ENCODE measurements around the gene FAM174C. TPM values are rescaled to one million over a fixed set of nuclear protein-coding genes. Genes with fewer than 3 reads are reported as not detected.

FAM174C gene
- total RNA-seq, 1 experiment from 2014 or later, result 59.4 TPM

GRCh38 chr19:1300744-1301490 lies 25.6 kb downstream of the FAM174C start:
- DNase-seq (ENCODE audit: low spot score) (no peak), ATAC-seq (no peak)
- Mint-ChIP-seq H3K27me3 (ENCODE audit: low read depth) (no peaks in the 10 kb centered on the region), H3K27ac (no peak overlapping the region), H3K36me3 (no peaks in the 10 kb centered on the region), H3K9me3 (no peaks in the 10 kb centered on the region), H3K4me1 (no peaks in the 10 kb centered on the region), H3K4me3 (no peak overlapping the region)
- ChIA-PET POLR2A (interaction anchor here (0.7 kb wide), 1 partner anchor 243 kb away, joined by 3 read pairs; no protein-coding TSS in a partner anchor), CTCF (interaction anchor here (0.9 to 1.4 kb wide), 2 partner anchors 13 to 54 kb away, joined by 3 read pairs; a partner anchor contains a TSS)
- TF ChIP-seq GRHL2 (CRISPR knock-in tag; IDR thresholded peaks at IDR 0.05; ENCODE audit: insufficient replicate concordance, severe bottlenecking) (no peak), NR3C1 (CRISPR knock-in tag; conservative IDR thresholded peaks at IDR 0.05; ENCODE audit: low read depth) (no peak), FOXK1 (CRISPR knock-in tag; IDR thresholded peaks at IDR 0.05) (no peak), TCF7 (CRISPR knock-in tag; IDR thresholded peaks at IDR 0.05; ENCODE audit: low read depth) (no peak), ETV6 (CRISPR knock-in tag; IDR thresholded peaks at IDR 0.05) (no peak), RELA (CRISPR knock-in tag; IDR thresholded peaks at IDR 0.05; ENCODE audit: borderline replicate concordance) (no peak), PRRX2 (CRISPR knock-in tag; IDR thresholded peaks at IDR 0.05) (no peak), GTF2I (CRISPR knock-in tag; conservative IDR thresholded peaks at IDR 0.05) (no peak), CREB1 (CRISPR knock-in tag; IDR thresholded peaks at IDR 0.05) (no peak)

- no peak for TF ChIP-seq AR (CRISPR knock-in tag; IDR thresholded peaks at IDR 0.05)
- TF ChIP-seq MXD4 (CRISPR knock-in tag; IDR thresholded peaks at IDR 0.05; ENCODE audit: borderline replicate concordance), result no peak
- TF ChIP-seq MAX (CRISPR knock-in tag; IDR thresholded peaks at IDR 0.05), result no peak
- TF ChIP-seq ZBTB21 (CRISPR knock-in tag; IDR thresholded peaks at IDR 0.05; ENCODE audit: borderline replicate concordance), result no peak
- no peak for TF ChIP-seq FOXK1 (CRISPR knock-in tag; IDR thresholded peaks at IDR 0.05)
- TF ChIP-seq OVOL2 (CRISPR knock-in tag; IDR thresholded peaks at IDR 0.05; ENCODE audit: borderline replicate concordance), result no peak
- no peak for TF ChIP-seq ZNF219 (CRISPR knock-in tag; IDR thresholded peaks at IDR 0.05; ENCODE audit: borderline replicate concordance)
- TF ChIP-seq IRF1 (CRISPR knock-in tag; IDR thresholded peaks at IDR 0.05), result no peak
- no peak for TF ChIP-seq NR2C2 (CRISPR knock-in tag; IDR thresholded peaks at IDR 0.05)
- TF ChIP-seq PRRX2 (CRISPR knock-in tag; IDR thresholded peaks at IDR 0.05), result no peak
- TF ChIP-seq RELA (CRISPR knock-in tag; IDR thresholded peaks at IDR 0.05; ENCODE audit: borderline replicate concordance), result no peak
- TF ChIP-seq ATF6 (CRISPR knock-in tag; IDR thresholded peaks at IDR 0.05), result no peak
- TF ChIP-seq NFE2L1 (CRISPR knock-in tag; IDR thresholded peaks at IDR 0.05), result no peak
- no peak for TF ChIP-seq TP53 (CRISPR knock-in tag; IDR thresholded peaks at IDR 0.05)
- TF ChIP-seq E2F1 (CRISPR knock-in tag; IDR thresholded peaks at IDR 0.05), result no peak
- TF ChIP-seq E2F4 (CRISPR knock-in tag; IDR thresholded peaks at IDR 0.05; ENCODE audit: borderline replicate concordance, low read depth), result no peak
- CTCF ChIA-PET, result interaction anchor here (1.0 to 1.4 kb wide), 2 partner anchors 23 to 52 kb away, joined by 3 read pairs; a partner anchor contains a TSS
- POLR2A ChIA-PET, result no interaction called here
- H3K36me3 Mint-ChIP-seq, result no peaks in the 10 kb centered on the region
- H3K27ac Mint-ChIP-seq, result peak overlapping the region; percentile 7; the same call in 1 of the 2 replicates
- ATAC-seq, result no peak
- no peak for DNase-seq (ENCODE audit: low spot score)
- no peaks in the 10 kb centered on the region for H3K27me3 Mint-ChIP-seq (ENCODE audit: low read depth)
- H3K4me3 Mint-ChIP-seq, result no peak overlapping the region
- H3K9me3 Mint-ChIP-seq, result no peaks in the 10 kb centered on the region
- H3K4me1 Mint-ChIP-seq, result no peaks in the 10 kb centered on the region
Measured at GRCh38 chr19:1302533-1303239, 27.4 kb downstream of the FAM174C start.

All from WTC11 (cell line).